HG03280 (cell line): Measurements from ENCODE around the gene BCL11B.

Experiments used
- ATAC-seq: cut with Tn5 transposase; IDR thresholded peaks from one replicate; pipeline ENCODE4 v1.9.1; 2021; ENCODE audit warnings: mild to moderate bottlenecking, moderate library complexity; ENCODE audit not compliant: unreplicated experiment

The BCL11B gene

GRCh38 chr14:99168330-99168729, 103.7 kb downstream of the BCL11B start:
- ATAC-seq = no peak

- ATAC-seq = no peak
These were observed 105.5 kb downstream of the BCL11B start for GRCh38 chr14:99166506-99166905.

- ATAC-seq = no peak
These were observed 107.3 kb downstream of the BCL11B start for GRCh38 chr14:99164712-99165111.

- no peak for ATAC-seq
These were observed 108.6 kb downstream of the BCL11B start for GRCh38 chr14:99163446-99163845.

DNA sequence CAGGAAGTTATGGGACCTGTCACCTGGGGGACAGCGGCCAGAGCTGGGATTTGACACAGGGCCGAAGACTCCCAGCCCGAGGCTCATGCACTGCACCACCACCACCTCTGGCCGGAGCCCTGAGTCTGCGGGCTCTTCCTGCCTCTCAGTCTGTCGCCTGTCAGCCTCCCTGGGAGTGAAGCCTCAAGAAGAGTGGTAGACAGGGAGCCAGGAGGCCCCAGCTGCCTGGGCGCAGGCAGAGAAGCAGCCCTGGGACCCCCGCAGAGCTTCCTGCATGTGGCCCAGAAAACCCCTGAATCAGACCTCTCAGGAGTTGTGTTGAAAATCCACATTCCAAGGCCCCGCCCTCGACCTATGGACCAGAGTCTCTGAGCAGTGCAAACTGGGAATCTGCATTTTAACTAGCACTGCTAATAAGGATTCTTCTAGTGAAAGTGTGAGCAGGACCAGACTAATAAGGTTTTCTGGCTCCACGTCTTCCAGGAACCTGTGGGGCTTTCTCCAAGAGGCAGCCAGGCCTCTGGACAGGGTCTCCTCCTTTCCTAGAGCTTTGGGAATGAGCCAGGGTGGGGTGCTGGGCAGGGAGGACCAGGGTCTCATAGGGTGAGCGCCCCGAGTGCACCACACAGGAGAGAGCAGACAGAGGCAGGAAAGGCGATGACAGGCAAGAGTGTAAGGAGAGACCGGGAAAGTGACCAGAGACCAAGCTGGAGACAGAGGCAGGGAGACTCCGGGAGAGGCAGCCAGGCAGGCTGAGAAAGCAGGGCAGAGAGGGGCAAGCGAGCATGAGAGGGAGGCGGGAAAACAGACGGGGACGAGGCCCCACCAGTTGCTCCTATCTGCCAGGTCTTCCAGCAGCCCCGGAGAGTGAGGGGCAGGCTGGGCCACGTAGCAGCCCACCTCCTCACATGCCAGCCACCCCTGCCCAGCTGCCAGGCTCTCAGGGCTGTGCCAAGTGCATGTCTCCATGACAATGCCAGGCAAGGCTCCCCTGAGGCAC, 112.4 kb downstream of the BCL11B start:
- ATAC-seq = no peak

- no peak for ATAC-seq
These were observed 113.3 kb downstream of the BCL11B start for GRCh38 chr14:99158646-99159165.

GRCh38 chr14:99158150-99158549, 113.8 kb downstream of the BCL11B start:
- ATAC-seq = no peak

GRCh38 chr14:99157676-99158075, 114.3 kb downstream of the BCL11B start:
- ATAC-seq = no peak

- ATAC-seq = no peak
These were observed 114.8 kb downstream of the BCL11B start for GRCh38 chr14:99157246-99157645.

- ATAC-seq = no peak
These were observed 115.2 kb downstream of the BCL11B start for GRCh38 chr14:99156814-99157213.

DNA sequence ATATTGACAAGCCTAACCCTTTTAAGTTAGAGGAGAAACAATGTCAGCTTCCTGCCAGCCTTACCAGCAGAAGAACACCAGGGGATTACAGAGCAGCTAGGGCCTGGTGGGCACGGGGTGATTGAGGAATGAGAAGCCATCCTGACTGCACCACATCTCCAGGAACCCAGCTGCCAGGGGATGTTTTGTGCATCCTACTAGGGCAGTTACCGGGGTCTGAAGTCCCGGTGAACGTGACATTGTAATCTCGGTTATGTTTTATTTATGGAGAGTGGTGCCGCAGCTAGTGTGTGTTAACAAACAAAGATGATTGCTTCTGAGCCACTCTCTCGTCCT, 115.9 kb downstream of the BCL11B start:
- no peak for ATAC-seq

- ATAC-seq = no peak
These were observed 116.6 kb downstream of the BCL11B start for GRCh38 chr14:99155173-99156089.

DNA sequence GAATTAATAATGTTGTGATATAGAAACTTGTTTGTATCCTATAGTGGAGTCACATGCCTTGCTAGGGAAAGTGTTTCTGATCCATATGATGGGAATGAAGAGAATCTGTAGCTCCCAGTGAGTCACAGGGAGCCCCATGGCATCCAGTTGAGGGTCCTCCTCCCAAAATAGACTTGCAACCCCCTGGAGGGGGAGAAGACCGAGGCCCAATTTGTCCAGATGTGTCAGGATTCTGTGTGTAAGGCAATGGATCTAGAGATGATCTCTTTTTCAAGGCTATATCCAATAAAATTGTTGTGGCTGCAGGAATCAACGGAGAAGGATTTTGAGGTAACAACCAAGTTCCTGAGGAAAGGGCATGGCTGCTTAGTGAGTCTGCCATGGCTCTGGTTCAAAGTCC, 121.8 kb downstream of the BCL11B start:
- no peak for ATAC-seq

- no peak for ATAC-seq
These were observed 123.0 kb downstream of the BCL11B start for GRCh38 chr14:99148861-99149610.

DNA sequence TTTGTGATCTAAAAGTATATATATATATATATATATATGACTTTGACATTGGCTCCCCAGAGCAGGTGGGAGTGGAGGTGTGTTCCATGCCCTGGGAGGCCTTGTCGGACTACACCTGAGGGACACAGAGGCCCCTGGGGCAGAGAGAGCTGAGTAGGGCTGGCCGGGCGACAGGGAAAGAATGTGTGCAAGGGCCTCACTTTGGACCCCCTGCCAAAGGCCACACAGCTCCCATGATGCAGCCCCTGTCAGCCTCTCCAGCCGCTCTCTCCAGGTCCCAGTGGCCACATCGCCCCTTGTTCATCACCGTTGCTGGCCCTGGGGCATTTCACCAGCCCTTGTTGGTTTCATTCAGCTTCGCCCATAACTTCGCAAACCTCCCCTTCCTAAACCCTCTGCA, 123.9 kb downstream of the BCL11B start:
- ATAC-seq = no peak

DNA sequence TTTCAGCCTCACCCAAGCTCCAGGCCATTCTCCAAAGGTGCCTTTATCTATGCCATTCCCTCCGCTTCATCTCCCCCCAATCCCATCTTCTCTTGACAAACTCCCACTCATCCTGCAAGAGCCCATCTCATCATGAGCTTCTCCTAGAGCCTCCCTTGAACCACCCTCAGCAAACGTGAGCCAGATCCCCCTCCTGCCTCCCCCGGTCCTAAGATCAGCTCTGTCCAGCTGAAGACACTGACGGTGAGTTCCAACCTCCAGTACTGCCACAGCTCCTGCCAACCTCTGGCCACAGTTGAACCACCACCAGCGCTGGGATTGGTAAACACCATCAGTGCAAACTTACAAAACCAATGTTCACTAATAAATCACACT, 124.6 kb downstream of the BCL11B start:
- ATAC-seq = no peak

DNA sequence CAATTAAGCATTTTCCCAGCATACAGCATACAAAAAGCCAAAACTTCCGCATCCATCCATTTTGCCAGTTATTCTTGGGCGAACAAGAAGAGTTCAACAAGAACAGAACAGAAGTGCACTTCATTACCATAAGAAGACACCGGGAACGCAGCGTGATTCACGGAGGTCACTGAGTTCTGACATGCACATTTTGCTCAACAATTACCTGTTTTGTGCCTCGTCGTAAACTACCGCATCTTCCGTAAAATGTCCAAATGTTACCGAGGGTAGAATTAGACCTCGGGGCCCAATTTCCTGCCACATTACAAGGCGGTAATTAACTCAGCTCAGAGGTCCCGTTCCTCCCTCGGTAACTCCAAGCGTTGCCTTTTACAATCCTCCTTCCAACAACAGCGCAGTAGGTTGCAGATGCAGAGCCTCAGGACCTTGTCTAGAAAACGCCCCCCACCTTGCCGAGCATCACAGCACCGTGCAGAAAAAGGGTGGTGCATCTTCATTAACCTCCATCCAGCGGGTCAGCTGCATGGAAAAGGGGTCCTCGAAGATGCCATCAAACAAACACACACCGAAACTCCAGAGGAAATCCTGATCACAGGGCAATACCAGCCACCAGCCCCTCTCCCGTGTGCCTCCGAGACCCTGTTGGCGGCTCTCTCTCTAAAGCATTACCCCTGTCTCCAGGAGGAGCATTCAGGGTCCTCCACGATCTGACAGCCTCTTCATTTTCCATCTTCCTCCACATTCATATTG, 125.2 kb downstream of the BCL11B start:
- ATAC-seq = no peak

- no peak for ATAC-seq
These were observed 126.7 kb downstream of the BCL11B start for GRCh38 chr14:99145307-99145706.

DNA sequence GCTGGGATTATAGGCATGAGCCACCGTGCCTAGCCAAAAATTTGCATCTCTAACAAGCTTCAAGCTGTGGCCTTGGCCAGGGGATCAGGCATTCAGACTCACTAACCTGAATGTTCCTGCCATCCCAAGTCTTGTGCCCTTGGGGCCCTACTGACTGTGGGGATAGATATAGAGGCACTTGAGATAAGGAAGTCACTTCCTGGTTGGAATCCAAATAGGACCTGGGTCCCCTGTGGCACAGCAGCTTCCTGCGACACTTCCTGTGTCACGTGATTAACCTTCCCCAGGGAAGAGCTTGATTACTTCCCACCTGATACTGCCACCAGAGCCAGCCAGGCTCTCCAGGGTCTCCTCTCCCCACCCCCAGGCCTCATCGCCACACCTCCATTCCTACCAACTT, 128.2 kb downstream of the BCL11B start:
- ATAC-seq = no peak

GRCh38 chr14:99143126-99143525, 128.9 kb downstream of the BCL11B start:
- ATAC-seq = no peak
